ENCODE measurements around the gene PRKCZ. TPM values are rescaled to one million over a fixed set of nuclear protein-coding genes. Genes with fewer than 3 reads are reported as not detected.

Gene PRKCZ
- total RNA-seq, 1 experiment from 2014 or later, result 1.9 TPM

GRCh38 chr1:2232916-2233438 lies 182.8 kb downstream of the PRKCZ start:
- peak overlapping the region; percentile 80 for H3K27ac ChIP-seq (ENCODE audit: low read depth, low read length, poor library complexity, severe bottlenecking)
- DNase-seq (ENCODE audit: low spot score), result no peak
- peaks cover 51% of the 10 kb centered on the region for H3K4me1 ChIP-seq (ENCODE audit: insufficient read depth, low read length, poor library complexity, severe bottlenecking)
- H3K4me3 ChIP-seq (ENCODE audit: low read depth, low read length, poor library complexity, severe bottlenecking), result peak overlapping the region; percentile 71
- no TSS peak for BruUV-seq (replicated peaks)
- no peaks in the 10 kb centered on the region for H3K36me3 ChIP-seq (ENCODE audit: insufficient read depth, low read length, poor library complexity, severe bottlenecking)
- intact Hi-C loops (cut with micrococcal nuclease; ENCODE audit: unreplicated experiment), result loop anchor here (5.0 kb wide), 1 partner anchor 69 kb away; no protein-coding TSS in a partner anchor
- H3K27me3 ChIP-seq (replicated peaks; ENCODE audit: insufficient read depth, low read depth, low read length, poor library complexity), result no peaks in the 10 kb centered on the region
- POLR2A ChIA-PET (ENCODE audit: low non-redundant PET), result interaction anchor here (0.6 kb wide), 2 partner anchors 15 to 467 kb away, joined by 3 to 7 read pairs; no protein-coding TSS in a partner anchor
- CTCF ChIA-PET, result interaction anchor here (0.6 kb wide), 1 partner anchor 38 kb away, joined by 3 read pairs; no protein-coding TSS in a partner anchor
- no peaks in the 10 kb centered on the region for H3K9me3 ChIP-seq (ENCODE audit: low read depth, low read length, poor library complexity, severe bottlenecking)
- TF ChIP-seq EZH2 (IDR thresholded peaks at IDR 0.05; ENCODE audit: borderline replicate concordance, low read depth, low read length, poor library complexity, severe bottlenecking) (no peak), CTCF (conservative IDR thresholded peaks at IDR 0.05; ENCODE audit: low read depth, low read length) (no peak)

- DNase-seq (ENCODE audit: low spot score), result no peak
- peak overlapping the region; percentile 80 for H3K27ac ChIP-seq (ENCODE audit: low read depth, low read length, poor library complexity, severe bottlenecking)
- no TSS peak for BruUV-seq (replicated peaks)
- no peaks in the 10 kb centered on the region for H3K36me3 ChIP-seq (ENCODE audit: insufficient read depth, low read length, poor library complexity, severe bottlenecking)
- peak overlapping the region; percentile 71 for H3K4me3 ChIP-seq (ENCODE audit: low read depth, low read length, poor library complexity, severe bottlenecking)
- no peaks in the 10 kb centered on the region for H3K27me3 ChIP-seq (replicated peaks; ENCODE audit: insufficient read depth, low read depth, low read length, poor library complexity)
- ChIA-PET POLR2A (ENCODE audit: low non-redundant PET) (interaction anchor here (0.6 kb wide), 1 partner anchor 467 kb away, joined by 7 read pairs; no protein-coding TSS in a partner anchor), CTCF (no interaction called here)
- TF ChIP-seq EZH2 (IDR thresholded peaks at IDR 0.05; ENCODE audit: borderline replicate concordance, low read depth, low read length, poor library complexity, severe bottlenecking) (no peak), CTCF (conservative IDR thresholded peaks at IDR 0.05; ENCODE audit: low read depth, low read length) (no peak)
- H3K4me1 ChIP-seq (ENCODE audit: insufficient read depth, low read length, poor library complexity, severe bottlenecking), result peaks cover 51% of the 10 kb centered on the region
- H3K9me3 ChIP-seq (ENCODE audit: low read depth, low read length, poor library complexity, severe bottlenecking), result no peaks in the 10 kb centered on the region
- intact Hi-C loops (cut with micrococcal nuclease; ENCODE audit: unreplicated experiment), result loop anchor here (5.0 kb wide), 1 partner anchor 69 kb away; no protein-coding TSS in a partner anchor
These were observed 183.3 kb downstream of the PRKCZ start for GRCh38 chr1:2233468-2233867.

GRCh38 chr1:2233997-2234761 lies 184.0 kb downstream of the PRKCZ start:
- H3K27ac ChIP-seq (ENCODE audit: low read depth, low read length, poor library complexity, severe bottlenecking), result peak overlapping the region; percentile 80
- peaks cover 54% of the 10 kb centered on the region for H3K4me1 ChIP-seq (ENCODE audit: insufficient read depth, low read length, poor library complexity, severe bottlenecking)
- no peaks in the 10 kb centered on the region for H3K9me3 ChIP-seq (ENCODE audit: low read depth, low read length, poor library complexity, severe bottlenecking)
- CTCF ChIA-PET, result interaction anchor here (0.7 kb wide), 1 partner anchor 82 kb away, joined by 6 read pairs; no protein-coding TSS in a partner anchor
- intact Hi-C loops (cut with micrococcal nuclease; ENCODE audit: unreplicated experiment), result loop anchor here (5.0 kb wide), 1 partner anchor 68 kb away; no protein-coding TSS in a partner anchor
- BruUV-seq (replicated peaks), result no TSS peak
- TF ChIP-seq CTCF (conservative IDR thresholded peaks at IDR 0.05; ENCODE audit: low read depth, low read length), result no peak
- TF ChIP-seq EZH2 (IDR thresholded peaks at IDR 0.05; ENCODE audit: borderline replicate concordance, low read depth, low read length, poor library complexity, severe bottlenecking), result no peak
- peak overlapping the region; percentile 71 for H3K4me3 ChIP-seq (ENCODE audit: low read depth, low read length, poor library complexity, severe bottlenecking)
- POLR2A ChIA-PET (ENCODE audit: low non-redundant PET), result no interaction called here
- no peaks in the 10 kb centered on the region for H3K27me3 ChIP-seq (replicated peaks; ENCODE audit: insufficient read depth, low read depth, low read length, poor library complexity)
- no peaks in the 10 kb centered on the region for H3K36me3 ChIP-seq (ENCODE audit: insufficient read depth, low read length, poor library complexity, severe bottlenecking)
- DNase-seq (ENCODE audit: low spot score), result peak; percentile 67
